SW 1271 (cell line): ENCODE measurements around the gene ANKS1B.
A peak's percentile ranks its signal among the peaks of the same experiment; 100 is the strongest.
"Not testable (repeated sequence)": the region's sequence is repeated elsewhere in the genome, so short reads cannot be mapped to it uniquely, and the experiment has no call there.

Experiments used
- DNase-seq, 2 experiments: peaks; one replicate each; lab custom pipeline; 2025; lab: John Stamatoyannopoulos, UW

The ANKS1B gene

DNA sequence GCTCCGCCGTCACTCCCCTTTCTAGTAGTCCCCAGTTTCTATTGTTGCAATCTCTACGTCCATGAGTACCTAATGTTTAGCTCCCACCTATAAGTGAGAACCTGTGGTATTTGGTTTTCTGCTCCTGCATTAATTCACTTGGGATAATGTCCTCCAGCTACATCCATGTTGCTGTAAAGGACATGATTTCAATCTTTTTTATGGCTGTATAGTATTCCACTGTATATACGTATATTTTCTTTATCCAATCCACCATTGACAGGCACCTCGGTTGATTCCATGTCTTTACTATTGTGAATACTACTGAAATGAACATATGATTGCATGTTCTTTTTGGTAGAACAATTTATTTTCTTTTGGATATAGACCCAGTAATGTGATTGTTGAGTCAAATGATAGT lies 114.7 kb downstream of the ANKS1B start:
- no peak for DNase-seq

DNA sequence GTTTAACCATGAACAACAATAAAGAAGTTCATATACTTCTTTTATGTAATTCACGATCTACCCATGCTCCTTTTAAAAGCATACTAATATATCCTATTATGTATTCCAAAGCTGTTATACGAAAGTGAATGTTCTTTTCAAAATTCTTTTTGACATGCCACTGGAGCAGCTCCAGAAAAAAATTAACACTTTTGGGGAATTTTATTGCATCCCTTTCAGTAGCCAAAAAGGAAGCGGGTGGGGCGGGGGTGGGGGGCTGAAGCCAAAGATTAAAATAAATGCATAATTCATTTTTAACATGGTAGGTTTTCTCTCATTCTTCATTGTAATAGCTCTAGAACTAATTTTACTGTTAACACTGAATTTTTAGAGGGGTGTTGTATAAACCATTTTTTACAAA lies 123.0 kb downstream of the ANKS1B start:
- no peak for DNase-seq

DNA sequence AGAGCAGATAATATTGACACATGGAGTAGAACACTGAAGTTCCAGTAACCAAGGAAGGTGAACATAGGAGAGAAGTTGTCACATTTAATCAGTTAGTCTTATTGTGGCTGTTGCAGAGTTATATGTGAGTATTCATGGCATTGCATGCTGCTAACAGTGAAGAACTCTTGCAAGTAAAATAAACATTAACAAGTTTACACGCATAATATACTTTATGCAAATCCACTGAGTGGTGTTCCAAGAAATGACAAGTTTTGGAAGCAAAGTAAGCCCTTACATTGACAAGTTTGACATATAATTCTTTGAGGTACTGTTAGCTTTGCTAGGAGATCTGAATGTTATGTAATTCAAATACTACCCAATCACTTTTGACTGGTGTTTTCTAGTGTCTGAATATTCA lies 125.6 kb downstream of the ANKS1B start:
- DNase-seq: no peak

DNA sequence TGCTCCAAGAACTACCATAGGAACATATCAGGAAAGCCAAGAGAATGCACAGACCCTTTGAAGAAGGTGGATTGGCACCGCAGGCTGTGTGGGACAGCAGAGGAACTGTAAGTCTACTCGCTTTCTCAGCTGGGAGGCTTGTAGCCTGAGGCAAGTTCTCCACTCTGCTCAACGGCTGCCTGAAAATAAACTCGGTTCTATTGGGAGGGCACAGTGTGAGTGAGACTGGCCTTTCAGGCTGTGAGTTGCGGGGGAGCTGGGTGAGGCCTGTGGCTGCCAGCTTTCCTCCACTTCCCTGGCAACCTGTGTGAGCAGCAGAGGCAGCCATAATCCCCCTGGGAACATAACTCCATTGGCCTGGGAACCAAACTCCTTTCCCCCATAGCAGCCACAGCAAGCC lies 132.1 kb downstream of the ANKS1B start:
- DNase-seq: no peak

DNA sequence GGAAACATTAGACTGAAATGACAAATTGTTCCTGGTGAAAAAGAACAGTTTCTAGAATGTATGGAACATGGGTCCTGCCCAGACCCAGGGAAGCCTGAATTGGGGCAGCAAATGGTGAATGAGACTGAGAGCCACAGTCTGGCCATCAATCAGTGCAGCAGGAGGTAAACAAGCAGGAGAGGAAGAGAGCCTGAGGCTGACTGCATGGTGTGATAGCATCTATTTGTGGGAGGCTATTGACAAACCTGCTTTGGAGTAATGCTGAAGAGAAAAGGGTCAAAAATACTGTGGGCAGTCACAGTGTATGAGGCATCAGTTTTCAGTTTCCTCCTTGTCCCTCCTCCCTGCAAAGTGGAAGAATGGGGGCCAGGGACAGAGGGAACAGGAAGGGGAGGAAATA lies 136.8 kb downstream of the ANKS1B start:
- DNase-seq: no peak

DNA sequence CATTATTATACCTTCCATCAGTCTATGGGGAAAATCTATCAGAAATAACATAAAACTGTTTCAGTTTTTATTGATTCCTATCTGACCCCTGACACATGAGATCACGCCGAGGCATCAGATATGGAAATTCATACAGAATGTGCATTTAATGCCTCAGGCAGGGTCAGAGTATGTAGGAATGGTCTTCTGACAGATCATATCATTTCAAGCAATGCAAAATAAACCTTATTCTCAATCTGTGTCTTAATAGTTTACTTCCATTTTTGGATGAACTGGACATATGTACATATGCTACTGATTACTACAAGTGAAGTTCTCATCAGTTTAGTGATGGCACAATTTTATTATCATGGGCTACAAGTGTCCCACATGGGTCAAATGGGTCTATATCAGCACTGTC lies 150.0 kb downstream of the ANKS1B start:
- no peak for DNase-seq

DNA sequence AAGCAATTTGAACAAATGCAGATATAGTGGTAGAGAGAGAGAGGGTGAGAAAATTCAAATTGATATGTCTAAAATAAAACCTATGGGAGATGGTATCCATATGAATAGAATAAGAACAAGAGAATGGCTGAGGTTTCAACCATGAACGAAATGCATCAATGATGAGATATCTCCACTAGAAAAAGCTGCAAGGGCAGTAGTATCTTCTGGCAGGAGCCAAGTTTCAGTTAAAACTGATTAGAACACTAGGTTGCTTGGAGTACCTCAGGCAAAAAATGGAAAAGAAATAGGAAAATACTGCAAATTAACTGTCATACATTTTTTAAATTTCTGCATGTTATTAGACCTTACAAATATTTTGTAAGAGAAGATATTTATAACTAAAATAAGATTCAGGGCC lies 151.3 kb downstream of the ANKS1B start:
- DNase-seq: no peak

DNA sequence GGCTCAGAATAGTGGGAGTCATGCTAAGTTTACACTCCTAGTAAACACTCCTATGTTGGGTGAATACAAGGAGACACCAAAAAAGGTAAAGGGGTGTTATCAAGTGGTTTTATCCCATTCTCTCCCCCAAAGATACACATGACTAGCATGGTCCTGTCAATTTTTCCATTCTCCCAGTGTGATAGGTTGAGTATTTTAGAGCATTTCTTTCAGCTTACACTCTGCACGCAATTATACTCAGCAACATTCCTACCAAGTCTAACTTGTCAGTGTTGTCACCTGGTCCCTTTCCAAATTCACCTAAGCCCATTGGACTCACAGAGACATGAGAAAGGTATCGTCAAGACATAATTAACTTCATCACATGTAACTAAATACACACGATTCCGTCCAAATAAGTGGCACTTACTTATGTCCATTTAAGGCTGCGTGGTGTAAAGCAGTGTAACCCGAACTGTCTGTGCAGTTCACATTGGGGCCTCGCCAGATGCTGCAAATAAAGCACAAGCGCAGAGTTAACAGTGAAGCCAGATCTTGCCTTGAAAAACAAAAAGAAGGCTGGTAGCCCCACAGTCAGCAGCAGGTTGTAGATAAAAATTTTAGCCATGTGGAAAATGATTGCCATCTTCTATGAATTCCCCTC lies 159.7 kb downstream of the ANKS1B start:
- no peak for DNase-seq

DNA sequence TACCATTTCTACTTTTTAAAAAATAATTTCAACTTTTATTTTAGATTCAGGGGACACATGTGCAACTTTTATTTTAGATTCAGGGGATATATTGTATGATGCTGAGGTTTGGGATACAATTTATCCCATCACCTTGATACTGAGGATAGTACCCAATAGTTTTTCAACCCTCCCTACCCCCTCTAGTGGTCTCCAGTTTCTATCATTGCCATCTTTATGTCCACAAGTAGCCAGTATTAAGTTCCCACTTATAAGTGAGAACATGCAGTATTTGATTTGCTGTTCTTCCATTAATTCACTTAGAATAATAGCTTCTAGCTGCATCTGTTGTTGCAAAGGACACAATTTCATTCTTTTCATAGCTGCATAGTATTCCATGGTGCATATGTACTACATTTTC lies 162.5 kb downstream of the ANKS1B start:
- DNase-seq: no peak

DNA sequence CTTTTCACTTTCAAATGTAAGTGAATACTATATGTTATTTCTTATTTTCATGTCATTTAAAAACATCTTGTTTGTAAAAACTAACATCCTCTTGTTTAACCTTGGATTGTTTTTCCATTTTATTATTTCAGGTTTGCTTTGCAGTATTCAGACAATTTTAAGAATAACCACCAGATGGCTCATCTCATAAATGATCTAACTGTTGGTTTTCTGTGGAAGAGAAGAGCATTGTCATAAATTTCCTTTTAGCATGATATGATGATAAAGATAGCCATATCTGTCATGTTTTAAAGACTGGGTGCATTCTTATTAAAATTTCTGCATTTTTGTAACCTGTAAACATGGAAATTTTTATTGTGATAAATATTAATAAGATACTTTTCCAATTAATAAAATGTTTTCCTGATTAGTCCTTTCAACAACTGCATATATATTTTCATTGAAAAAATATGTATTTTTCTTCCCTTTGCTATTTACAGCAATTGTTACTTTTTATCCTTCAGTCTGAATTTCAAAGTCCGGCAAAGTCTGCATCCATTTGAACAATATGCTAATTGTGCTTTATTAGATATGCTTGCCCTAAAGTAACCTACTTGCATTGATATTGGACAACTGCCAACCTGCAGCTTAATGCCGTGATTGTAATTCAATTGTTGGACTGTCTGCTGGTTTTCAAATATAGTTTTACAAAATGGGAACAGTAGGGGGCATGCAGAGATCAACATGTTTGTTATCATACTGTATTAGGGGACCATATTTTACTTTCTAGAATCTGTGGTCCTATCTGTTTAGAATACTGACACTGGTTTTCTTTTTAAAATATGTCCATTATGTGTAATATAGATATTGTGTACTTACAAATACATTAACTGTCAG lies 173.8 kb downstream of the ANKS1B start:
- peak in 1 of 2 experiments; percentile 12 for DNase-seq

DNA sequence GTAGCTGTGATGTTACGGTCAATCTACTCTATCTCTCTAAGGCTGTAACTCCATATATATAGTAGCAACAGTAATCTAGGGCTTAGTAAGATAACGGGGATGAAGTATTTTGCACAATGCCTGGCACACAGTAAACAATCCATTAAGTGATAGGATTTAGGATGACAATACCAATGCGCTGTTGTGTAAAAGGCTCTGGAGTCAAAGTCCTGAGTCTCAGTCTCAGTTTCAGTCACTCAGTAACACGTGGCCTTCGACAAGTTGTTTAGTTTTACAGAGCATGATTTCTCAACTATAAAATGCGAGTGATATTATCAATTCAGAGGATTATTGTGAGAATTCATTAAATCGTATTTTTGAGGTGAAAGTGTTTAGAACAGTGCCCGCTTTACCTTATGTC lies 174.8 kb downstream of the ANKS1B start:
- DNase-seq: no peak

DNA sequence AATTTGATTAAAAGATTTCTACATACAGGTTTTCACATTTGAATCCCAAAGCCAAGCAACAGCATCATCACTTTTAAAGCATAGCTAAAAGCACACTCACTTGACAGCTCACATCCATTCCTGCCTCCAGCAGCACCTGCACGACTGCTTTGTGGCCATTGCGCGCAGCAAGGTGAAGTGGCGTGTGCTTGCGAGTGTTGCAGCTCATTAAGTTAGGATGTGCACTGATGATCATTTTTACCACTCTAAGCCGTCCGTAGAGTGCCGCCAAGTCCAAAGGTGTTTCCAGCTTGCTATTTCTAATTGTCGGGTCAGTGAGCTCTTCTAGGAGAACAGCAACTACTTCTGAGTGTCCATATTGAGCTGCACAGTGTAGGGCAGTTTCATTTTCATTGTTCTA lies 178.4 kb downstream of the ANKS1B start:
- DNase-seq: no peak

DNA sequence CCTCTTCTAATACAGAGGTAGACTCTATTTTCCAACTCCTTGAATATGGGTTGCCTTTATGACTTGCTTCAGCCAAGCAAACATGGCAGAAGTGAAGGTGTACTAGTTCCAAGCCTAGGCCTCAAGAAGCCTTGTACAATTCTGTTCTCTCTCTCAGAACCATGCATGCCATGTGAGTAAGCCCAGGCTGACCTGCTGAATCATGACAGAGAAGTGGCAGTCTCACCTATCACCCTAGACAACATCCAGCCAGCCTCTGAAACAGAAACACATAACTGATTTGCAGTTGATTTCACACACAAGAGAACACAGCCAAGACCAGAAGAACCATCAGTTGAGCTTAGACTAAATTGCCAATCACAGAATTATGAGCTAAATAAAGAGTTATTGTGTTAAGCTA lies 180.0 kb downstream of the ANKS1B start:
- DNase-seq: no peak

DNA sequence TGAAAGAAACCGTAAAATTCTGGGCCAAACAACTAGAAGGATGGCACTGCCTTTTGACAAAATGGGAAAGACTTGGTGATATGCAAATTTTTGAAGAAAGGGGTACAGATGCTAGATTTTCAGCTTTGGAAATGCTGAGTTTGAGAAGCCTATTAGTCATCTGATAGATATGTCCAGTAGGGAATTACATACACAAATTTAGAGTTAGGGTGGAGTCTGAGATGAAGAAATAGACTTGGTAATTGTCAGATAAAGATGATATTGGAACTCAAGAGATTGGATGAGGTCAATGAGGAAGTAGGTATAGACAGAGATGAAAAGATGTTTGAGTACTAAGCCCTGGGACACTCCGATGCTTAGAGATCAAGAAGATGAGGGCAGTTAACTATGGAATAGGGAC lies 184.1 kb downstream of the ANKS1B start:
- DNase-seq: no peak

DNA sequence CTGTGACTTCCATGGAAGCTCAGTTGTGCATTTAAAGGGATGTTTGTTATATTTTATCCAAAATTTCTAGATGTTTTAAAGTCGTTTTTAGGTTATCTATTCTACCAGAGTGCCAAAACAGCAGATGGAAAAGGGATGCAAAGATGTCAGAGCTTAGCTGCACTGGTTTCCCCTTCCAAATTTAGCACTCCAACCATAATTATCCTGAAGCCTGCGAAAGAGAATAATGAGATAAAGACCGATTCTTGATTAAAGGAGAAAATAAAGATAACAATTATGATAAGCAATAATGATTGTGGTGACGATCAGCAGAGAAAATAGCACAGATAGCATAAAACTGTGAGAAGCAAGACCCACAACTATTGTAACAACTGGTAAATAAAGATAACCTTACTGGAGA lies 186.8 kb downstream of the ANKS1B start:
- DNase-seq: not testable (repeated sequence)

DNA sequence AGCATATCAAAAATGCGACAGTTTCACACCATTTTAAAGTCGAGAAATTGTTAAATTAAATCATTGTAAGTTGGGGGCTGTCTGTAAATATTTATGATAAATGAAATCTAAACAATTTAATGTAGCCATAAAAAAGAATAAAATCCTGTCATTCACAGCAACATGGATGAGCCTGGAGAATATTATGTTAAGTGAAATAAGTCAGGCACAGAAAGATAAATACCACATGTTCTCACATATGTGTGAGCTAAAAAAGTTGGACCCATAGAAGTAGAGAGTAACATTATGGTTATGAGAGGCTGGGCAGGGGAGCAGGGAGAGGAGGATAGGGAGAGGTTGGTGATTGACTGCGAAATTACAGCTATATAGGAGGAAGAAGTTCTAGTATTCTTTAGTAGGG lies 201.3 kb downstream of the ANKS1B start:
- no peak for DNase-seq

DNA sequence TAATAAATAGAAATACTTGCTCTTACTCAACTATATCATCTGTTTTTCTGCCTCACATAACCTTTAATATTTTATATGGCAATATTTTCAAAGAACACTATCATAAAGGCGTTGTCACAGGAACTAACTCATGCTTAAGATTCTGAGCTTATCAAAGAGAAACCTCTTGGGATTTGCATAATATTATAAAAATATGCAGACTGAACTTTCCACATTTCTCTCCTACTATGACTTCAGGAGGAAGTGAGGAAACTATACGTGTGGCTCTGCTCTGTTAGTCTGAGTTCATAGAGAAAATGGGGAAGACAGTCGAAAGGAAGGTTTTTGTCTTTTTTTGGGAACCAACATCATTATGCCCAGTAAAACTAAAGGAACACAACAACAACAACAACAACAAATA lies 212.5 kb downstream of the ANKS1B start:
- DNase-seq: no peak

DNA sequence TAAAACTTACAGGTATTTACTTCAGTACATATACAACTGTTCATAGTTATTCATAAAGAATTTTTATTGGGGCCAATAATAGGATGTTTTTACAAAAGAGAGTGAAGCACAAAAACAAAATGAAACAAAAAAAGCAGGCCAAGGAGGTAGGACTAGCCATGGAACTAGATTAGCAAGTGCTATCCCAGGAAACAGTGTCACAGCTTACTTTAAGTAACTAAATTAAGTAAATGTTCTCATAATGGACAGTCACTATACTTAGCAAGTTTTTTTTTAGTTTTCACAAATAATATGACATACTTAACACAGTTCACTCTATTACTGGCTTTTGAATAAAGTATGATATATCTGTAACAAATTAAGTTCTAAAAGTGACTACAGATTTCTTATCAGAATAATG lies 213.1 kb downstream of the ANKS1B start:
- no peak for DNase-seq

DNA sequence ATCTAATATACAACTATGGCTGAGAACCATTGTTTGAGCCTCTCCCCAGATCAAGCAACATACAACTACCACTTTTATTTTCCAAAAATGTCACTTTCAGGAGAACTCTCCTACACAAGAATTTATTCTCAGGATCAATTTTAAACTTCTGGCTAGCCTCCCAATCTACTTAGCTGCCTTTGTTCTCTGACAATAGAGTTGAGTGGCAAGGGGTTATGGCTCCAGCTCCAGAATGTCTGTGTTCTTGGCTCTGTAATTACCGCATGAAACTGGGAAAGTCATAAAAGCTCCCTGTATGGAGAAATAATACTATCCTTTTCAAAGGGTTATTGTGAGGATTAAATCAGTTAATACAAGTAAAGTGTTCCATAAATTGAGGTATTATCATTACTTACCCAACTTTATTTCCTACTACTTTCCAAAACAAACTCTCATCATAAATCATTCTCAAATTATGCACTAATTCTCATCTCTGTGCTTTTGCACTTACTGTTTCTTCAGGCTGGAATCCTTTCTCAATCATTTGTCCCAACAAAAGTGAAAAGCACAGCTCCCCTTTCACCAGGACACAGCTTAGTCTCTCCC lies 215.2 kb downstream of the ANKS1B start:
- no peak for DNase-seq

DNA sequence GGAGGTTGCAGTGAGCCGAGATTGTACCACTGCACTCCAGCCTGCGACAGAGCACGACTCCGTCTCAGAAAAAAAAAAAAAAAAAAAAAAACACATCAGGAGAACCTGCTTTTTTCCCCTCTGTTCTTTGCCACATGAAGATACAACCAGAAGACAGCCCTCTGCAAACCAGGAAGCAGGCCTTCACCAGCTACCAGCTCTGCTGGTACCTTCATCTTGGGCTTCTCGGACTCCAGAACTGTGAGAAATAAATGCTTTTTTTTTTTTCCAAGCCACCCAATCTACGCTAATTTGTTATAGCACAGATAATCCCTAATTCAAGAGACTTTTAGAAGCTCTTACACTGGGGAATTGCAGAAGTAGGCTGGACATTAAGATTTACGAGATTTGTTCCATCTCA lies 216.0 kb downstream of the ANKS1B start:
- DNase-seq: no peak

DNA sequence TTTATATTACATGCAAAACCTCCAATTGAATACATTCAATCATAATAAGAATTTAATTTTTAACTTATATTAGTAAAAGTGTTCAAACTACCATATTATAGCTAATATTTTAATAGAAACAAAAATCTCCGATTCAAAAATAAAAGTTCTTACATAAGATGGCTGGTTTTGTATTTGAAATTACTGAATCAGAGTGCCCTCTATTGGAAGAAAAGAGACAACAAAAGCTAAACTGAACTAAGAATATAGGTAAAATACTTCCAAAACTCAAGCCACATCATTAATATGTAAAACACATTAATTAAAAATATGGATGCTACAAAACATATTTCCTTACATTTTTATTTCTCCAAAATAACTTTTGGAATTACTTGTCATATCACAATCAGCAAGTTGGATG lies 216.9 kb downstream of the ANKS1B start:
- DNase-seq: peak in 1 of 2 experiments; percentile 34

DNA sequence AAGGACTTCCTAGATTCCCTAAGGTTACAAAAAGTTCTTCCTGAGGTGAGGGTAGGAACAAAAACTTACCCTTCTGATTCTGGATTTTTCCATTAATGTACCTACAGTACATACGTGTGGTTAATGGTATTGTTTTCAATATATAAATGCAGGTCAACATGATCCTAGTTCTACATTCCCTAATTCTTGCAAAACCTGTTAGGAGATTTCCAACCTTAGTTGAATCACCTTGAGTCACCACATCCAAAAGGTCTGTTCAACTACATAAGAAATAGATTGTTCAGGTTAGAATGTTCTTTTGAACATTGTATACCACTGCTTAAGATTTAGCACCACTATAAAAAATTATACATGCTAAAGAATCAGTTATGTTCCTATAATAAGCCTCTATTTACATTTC lies 218.3 kb downstream of the ANKS1B start:
- DNase-seq: no peak

DNA sequence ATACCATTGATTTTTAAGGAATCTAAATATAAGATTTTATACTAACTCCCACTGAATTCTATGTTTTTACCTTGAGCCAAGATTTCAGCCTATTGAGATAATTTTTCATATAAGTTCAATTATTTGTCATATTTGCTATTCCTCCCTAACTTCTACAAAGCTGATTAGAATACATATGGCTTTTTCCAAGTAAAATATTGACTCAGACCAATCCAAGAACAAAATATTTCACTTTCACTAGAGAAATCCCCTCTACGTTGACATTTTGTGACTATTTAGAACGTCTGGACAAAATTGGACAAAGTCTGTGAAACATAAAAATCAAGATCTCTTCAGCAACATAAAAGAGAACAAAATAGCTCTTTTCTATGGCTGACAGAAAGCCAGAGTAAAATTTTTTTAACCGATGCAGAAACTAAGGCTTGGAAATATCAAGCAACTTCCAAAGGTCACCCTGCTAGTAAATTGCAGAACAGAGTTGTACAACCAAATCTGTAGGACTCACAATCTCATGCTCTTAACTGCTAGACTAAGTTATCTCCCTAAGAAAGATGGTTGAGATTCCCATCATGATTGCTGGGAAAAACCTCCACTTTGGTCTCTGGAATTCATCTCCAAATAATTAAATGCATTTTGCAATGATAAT lies 219.1 kb downstream of the ANKS1B start:
- no peak for DNase-seq
